GM18951 (cell line): ENCODE measurements around the gene DACH1.
"Not testable (repeated sequence)": the region's sequence is repeated elsewhere in the genome, so short reads cannot be mapped to it uniquely, and the experiment has no call there.

ENCODE experiments used
- POLR2A ChIP-seq: IDR thresholded peaks from 4 replicates; pipeline ENCODE4 v1.6.1; 2011; ENCODE audit warnings: mild to moderate bottlenecking; ENCODE audit not compliant: insufficient read length, insufficient read depth; ENCODE audit errors: extremely low read depth
- in situ Hi-C: fragments of 300-500 bp; cut with MboI; formaldehyde crosslinking; loops from one replicate; pipeline ENCODE4 v1.12.0; 2022; ENCODE audit warnings: low sequenced_read_pairs, mixed read lengths, inconsistent platforms; ENCODE audit not compliant: unreplicated experiment

Gene DACH1

GRCh38 chr13:71867131-71867814 lies at the start of gene DACH1:
Gene DACH1, minus strand, starts transcription at chr13:71867204.
- TF ChIP-seq POLR2A = no peak
- in situ Hi-C loops = no loop called here

- in situ Hi-C loops = no loop called here
- no peak for TF ChIP-seq POLR2A
These were observed 46.7 kb upstream of the DACH1 start for GRCh38 chr13:71913717-71914116.

DNA sequence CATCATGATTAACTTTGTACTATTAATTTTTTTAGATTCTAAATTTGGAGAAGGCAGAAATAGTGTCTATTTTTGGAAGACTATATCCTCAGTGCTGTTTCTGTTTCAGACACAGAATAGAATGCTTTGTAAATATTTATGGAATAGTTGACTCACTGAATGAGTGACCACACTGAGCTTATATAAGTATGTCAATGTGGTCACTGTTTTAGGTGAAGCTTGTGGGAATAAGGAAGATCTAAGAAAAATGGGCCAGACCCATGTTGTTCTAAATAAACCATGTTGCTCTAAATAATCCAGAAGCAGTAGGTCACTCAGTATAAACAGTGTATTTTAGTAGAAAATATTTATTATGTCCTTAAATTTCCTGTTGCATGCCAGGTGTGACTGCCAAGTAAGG lies 45.5 kb upstream of the DACH1 start:
- in situ Hi-C loops = no loop called here
- no peak for TF ChIP-seq POLR2A

DNA sequence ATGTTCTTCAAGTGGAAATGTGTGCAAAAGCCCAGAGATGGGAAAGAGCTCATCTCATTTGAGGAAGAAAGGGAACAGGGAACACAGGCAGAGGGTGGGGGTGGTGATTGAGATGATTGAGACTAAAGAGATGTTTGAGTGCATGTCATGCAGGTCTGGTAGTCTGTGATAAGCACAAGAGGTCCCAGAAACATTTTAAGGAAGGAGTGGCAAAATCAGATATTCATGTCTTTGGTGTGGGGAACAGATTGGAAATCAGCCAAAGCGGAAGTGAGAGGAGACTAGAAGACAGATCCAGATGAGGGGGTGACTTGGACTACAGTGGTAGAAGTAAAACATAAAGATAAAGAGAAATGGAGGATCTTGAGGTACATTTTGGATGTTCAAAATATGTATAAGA lies 39.4 kb upstream of the DACH1 start:
- no peak for TF ChIP-seq POLR2A
- in situ Hi-C loops = no loop called here

- in situ Hi-C loops = no loop called here
- TF ChIP-seq POLR2A = no peak
These were observed 35.7 kb upstream of the DACH1 start for GRCh38 chr13:71902676-71903075.

- in situ Hi-C loops = not testable (repeated sequence)
These were observed 26.5 kb upstream of the DACH1 start for GRCh38 chr13:71893506-71893905.

GRCh38 chr13:71886880-71887279 lies 19.9 kb upstream of the DACH1 start:
- in situ Hi-C loops = no loop called here
- no peak for TF ChIP-seq POLR2A

DNA sequence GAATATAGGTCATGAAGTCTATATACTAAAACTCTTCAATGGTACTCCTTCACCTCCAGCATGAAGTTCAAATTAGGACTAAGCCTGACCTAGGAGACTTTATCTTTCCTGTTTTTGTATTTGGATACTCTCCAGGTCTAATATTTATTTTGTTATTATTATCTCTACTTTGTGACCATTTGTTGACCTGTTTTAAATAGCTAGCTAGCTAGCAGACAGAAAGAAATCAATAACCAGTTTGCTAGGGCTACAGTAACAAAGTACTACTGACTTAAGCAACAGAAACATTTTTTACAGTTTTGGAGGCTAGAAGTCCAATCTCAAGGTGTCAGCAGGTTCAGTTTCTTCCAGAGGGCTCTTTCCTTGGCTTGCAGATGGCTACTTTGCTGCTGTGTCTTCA lies 15.1 kb upstream of the DACH1 start:
- no peak for TF ChIP-seq POLR2A

DNA sequence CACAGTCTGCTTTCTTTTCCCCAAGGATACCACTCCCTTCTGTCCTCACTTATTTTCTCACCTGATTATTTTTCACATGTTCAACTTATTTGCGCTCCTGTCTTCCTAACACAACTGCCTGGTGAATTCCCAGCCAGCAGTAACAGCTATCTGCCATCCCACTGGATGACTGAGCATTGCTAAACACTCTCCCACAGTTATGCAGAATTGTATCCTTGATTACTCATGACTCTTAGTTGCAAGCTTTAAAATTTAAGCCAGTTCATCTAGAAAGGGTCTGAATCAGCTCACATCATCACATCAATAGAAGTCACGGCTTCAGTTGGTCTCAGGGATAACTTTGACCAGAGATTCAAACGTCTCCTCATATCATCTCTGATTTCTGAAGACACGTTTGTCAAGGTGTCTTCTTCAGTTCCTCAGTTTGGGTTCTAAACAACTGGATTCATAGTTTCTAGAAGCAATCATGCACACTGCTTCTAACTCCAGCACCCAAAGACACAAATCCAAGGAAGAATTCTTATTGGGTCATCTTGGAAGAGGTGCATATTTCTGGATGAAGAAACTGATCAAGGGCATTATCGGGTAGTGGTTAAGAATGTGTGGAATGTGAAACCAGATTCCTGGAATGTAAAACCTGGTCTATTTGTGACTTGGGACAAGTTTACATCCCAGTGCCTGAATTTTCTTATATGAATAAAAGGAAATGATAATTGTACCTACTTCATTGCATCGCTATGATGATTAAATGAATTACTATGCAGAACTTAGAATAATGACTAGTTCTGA lies 13.9 kb upstream of the DACH1 start:
- in situ Hi-C loops = no loop called here
- TF ChIP-seq POLR2A = no peak

More for the DNA sequence above, 15.1 kb upstream of the DACH1 start:
- in situ Hi-C loops = no loop called here

- TF ChIP-seq POLR2A = no peak
- in situ Hi-C loops = no loop called here
These were observed 12.9 kb upstream of the DACH1 start for GRCh38 chr13:71879808-71880344.

DNA sequence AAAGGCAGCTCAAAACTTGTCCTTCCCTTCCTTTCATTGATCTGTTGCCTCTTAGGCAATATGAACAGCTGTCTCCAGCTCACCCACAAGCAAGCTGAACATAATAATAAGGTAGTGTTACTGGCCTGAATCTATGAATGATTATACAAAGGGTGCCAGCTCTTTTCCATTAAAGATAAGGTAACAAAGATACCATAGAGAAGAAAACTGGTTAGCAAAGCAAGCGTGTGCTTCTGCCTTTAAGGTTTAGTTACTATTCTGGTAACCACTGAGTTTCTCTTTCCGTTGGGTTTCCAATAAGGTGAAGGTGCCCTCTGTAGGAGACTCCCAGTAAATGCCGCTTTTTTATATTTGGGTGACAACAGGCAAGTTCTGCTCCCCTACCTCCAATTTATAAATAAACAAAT lies 12.1 kb upstream of the DACH1 start:
- in situ Hi-C loops = no loop called here
- no peak for TF ChIP-seq POLR2A

- in situ Hi-C loops = no loop called here
- no peak for TF ChIP-seq POLR2A
These were observed 10.3 kb upstream of the DACH1 start for GRCh38 chr13:71877256-71877653.

DNA sequence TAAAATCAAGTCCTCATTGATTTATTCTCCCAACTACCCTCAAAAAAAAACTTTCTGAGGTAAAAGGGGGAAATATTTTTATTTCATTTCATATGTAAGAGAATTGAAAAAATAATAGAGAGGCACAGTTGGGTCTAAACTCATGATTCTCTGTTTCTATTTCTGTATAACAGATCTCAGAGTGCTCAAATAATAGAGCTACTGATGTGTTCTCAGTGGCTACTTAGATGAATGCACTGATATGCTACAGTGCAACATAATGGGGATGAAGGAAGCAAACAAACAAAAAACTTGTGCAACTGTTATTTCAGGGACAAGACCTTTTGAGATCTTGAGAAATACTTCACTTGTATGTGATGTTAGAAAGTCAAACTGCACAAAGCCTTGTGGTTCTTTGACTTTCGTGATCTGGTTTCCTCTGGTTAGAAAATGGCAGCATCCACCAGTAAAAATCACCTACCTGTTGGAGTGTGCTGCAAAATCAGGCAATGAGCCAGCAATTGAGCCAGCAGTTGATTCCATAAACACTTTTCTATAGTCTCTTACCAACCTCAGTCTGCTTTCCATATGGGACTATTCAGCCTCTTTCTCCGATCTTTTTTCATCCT lies 9.7 kb upstream of the DACH1 start:
- no peak for TF ChIP-seq POLR2A
- in situ Hi-C loops = no loop called here
